Astrocyte (in vitro differentiated cells and primary cell): ENCODE data around the gene THAP5. TPM values are rescaled to one million over a fixed set of nuclear protein-coding genes. Genes with fewer than 3 reads are reported as not detected.

ENCODE experiments used
- DNase-seq: peaks from one replicate; pipeline ENCODE4 v3.0.0-alpha.2; 2010; ENCODE audit warnings: low read depth
- FAIRE-seq: peaks from 2 replicates; lab custom pipeline; 2011; peaks lifted over from hg19 to GRCh38; lab: Jason Lieb, UNC
- H2AFZ ChIP-seq: 2 replicates; pipeline ENCODE4 v1.6.0; 2012; ENCODE audit warnings: low read depth, low read length, inconsistent platforms
- H3K27ac ChIP-seq: 2 replicates; pipeline ENCODE4 v1.5.1; 2011; ENCODE audit warnings: low read depth, low read length, inconsistent platforms
- H3K27me3 ChIP-seq: 2 replicates; pipeline ENCODE4 v1.6.0; 2011; ENCODE audit warnings: low read length, inconsistent platforms; ENCODE audit not compliant: insufficient read depth
- H3K36me3 ChIP-seq: 2 replicates; pipeline ENCODE4 v1.5.1; 2011; ENCODE audit warnings: low read length, inconsistent platforms; ENCODE audit not compliant: insufficient read depth
- H3K4me1 ChIP-seq: 2 replicates; pipeline ENCODE4 v1.5.1; 2011; ENCODE audit warnings: low read length, inconsistent platforms; ENCODE audit not compliant: insufficient read depth
- H3K4me2 ChIP-seq: 2 replicates; pipeline ENCODE4 v1.6.0; 2012; ENCODE audit warnings: low read length, inconsistent platforms
- H3K4me3 ChIP-seq: 2 replicates; pipeline ENCODE4 v1.5.1; 2011; ENCODE audit warnings: low read depth, mild to moderate bottlenecking, low read length, inconsistent platforms; ENCODE audit not compliant: insufficient read depth
- H3K79me2 ChIP-seq: 2 replicates; pipeline ENCODE4 v1.6.0; 2012; ENCODE audit warnings: mild to moderate bottlenecking, low read length, inconsistent platforms; ENCODE audit not compliant: insufficient read depth
- H3K9ac ChIP-seq: 2 replicates; pipeline ENCODE4 v1.6.0; 2012; ENCODE audit warnings: mild to moderate bottlenecking, low read length, inconsistent platforms
- H3K9me3 ChIP-seq: 2 replicates; pipeline ENCODE4 v1.5.1; 2012; ENCODE audit warnings: low read depth, mild to moderate bottlenecking, low read length, inconsistent platforms; ENCODE audit not compliant: insufficient read depth
- H4K20me1 ChIP-seq: 2 replicates; pipeline ENCODE4 v1.6.0; 2012; ENCODE audit warnings: low read length, inconsistent platforms; ENCODE audit not compliant: insufficient read depth
- H3K27ac Mint-ChIP-seq: one replicate; pipeline ENCODE4 v1.8.0; 2021; ENCODE audit warnings: mild to moderate bottlenecking, mixed read lengths; ENCODE audit not compliant: unreplicated experiment
- H3K27me3 Mint-ChIP-seq: one replicate; pipeline ENCODE4 v1.8.0; 2021; ENCODE audit warnings: low read depth, mixed read lengths; ENCODE audit not compliant: unreplicated experiment
- H3K36me3 Mint-ChIP-seq: one replicate; pipeline ENCODE4 v1.8.0; 2021; ENCODE audit warnings: low read depth, mixed read lengths; ENCODE audit not compliant: unreplicated experiment
- H3K4me1 Mint-ChIP-seq: one replicate; pipeline ENCODE4 v1.8.0; 2021; ENCODE audit warnings: low read depth, mixed read lengths; ENCODE audit not compliant: unreplicated experiment
- H3K4me3 Mint-ChIP-seq: one replicate; pipeline ENCODE4 v1.8.0; 2021; ENCODE audit warnings: mild to moderate bottlenecking, moderate library complexity, mixed read lengths; ENCODE audit not compliant: unreplicated experiment
- H3K9me3 Mint-ChIP-seq: one replicate; pipeline ENCODE4 v1.8.0; 2021; ENCODE audit warnings: mild to moderate bottlenecking, mixed read lengths; ENCODE audit not compliant: unreplicated experiment
- CTCF ChIP-seq: IDR thresholded peaks from 2 replicates; pipeline ENCODE4 v1.5.1; 2011; ENCODE audit warnings: low read depth, mild to moderate bottlenecking, inconsistent platforms, low read length, moderate library complexity; ENCODE audit not compliant: insufficient read depth
- EZH2 ChIP-seq: IDR thresholded peaks from 2 replicates; pipeline ENCODE4 v1.6.1; 2012; ENCODE audit warnings: mild to moderate bottlenecking, low read length, inconsistent platforms; ENCODE audit not compliant: insufficient read depth
- total RNA-seq: library from RNA; stranded (reverse); gene quantifications from 2 replicates; pipeline ENCODE4 v1.2.1, GENCODE V29; 2021

The THAP5 gene
- total RNA-seq, 1 donor from 2014 or later: 18.8 TPM

- Mint-ChIP-seq H3K36me3 (no peaks in the 10 kb centered on the region), H3K9me3 (no peaks in the 10 kb centered on the region), H3K27me3 (peaks cover 11% of the 10 kb centered on the region), H3K4me3 (no peak overlapping the region), H3K4me1 (peaks cover 11% of the 10 kb centered on the region), H3K27ac (no peak overlapping the region)
- FAIRE-seq: no peak
- Histone ChIP-seq H3K27me3 (peaks cover 3% of the 10 kb centered on the region), H3K4me3 (no peak overlapping the region), H2AFZ (no peak overlapping the region), H3K79me2 (no peaks in the 10 kb centered on the region), H3K4me1 (no peaks in the 10 kb centered on the region), H3K4me2 (no peak overlapping the region), H4K20me1 (no peaks in the 10 kb centered on the region), H3K36me3 (no peaks in the 10 kb centered on the region), H3K27ac (no peak overlapping the region), H3K9me3 (no peaks in the 10 kb centered on the region), H3K9ac (no peak overlapping the region)
- TF ChIP-seq CTCF (no peak), EZH2 (no peak)
- no peak for DNase-seq
Measured at GRCh38 chr7:108589199-108589598, 19.7 kb upstream of the THAP5 start.

- no peaks in the 10 kb centered on the region for H3K9me3 ChIP-seq
- no peak overlapping the region for H2AFZ ChIP-seq
- H3K36me3 Mint-ChIP-seq: no peaks in the 10 kb centered on the region
- no peak overlapping the region for H3K4me3 ChIP-seq
- peaks cover 23% of the 10 kb centered on the region for H3K4me1 Mint-ChIP-seq
- no peak for DNase-seq
- H3K27ac Mint-ChIP-seq: no peak overlapping the region
- no peaks in the 10 kb centered on the region for H4K20me1 ChIP-seq
- peaks cover 3% of the 10 kb centered on the region for H3K27me3 ChIP-seq
- peaks cover 11% of the 10 kb centered on the region for H3K27me3 Mint-ChIP-seq
- H3K27ac ChIP-seq: no peak overlapping the region
- no peaks in the 10 kb centered on the region for H3K9me3 Mint-ChIP-seq
- H3K36me3 ChIP-seq: no peaks in the 10 kb centered on the region
- no peak overlapping the region for H3K4me2 ChIP-seq
- H3K79me2 ChIP-seq: no peaks in the 10 kb centered on the region
- FAIRE-seq: no peak
- H3K4me1 ChIP-seq: no peaks in the 10 kb centered on the region
- TF ChIP-seq CTCF (no peak), EZH2 (no peak)
- H3K4me3 Mint-ChIP-seq: no peak overlapping the region
- no peak overlapping the region for H3K9ac ChIP-seq
Measured at GRCh38 chr7:108586274-108586710, 16.8 kb upstream of the THAP5 start.

GRCh38 chr7:108585843-108586242, 16.3 kb upstream of the THAP5 start:
- TF ChIP-seq CTCF (no peak), EZH2 (no peak)
- FAIRE-seq (no peak), DNase-seq (no peak)
- Mint-ChIP-seq H3K9me3 (no peaks in the 10 kb centered on the region), H3K27ac (no peak overlapping the region), H3K4me1 (peaks cover 23% of the 10 kb centered on the region), H3K4me3 (no peak overlapping the region), H3K36me3 (no peaks in the 10 kb centered on the region), H3K27me3 (peaks cover 11% of the 10 kb centered on the region)
- Histone ChIP-seq H3K27ac (no peak overlapping the region), H3K9ac (no peak overlapping the region), H3K27me3 (peaks cover 3% of the 10 kb centered on the region), H3K4me3 (no peak overlapping the region), H3K79me2 (no peaks in the 10 kb centered on the region), H3K9me3 (no peaks in the 10 kb centered on the region), H4K20me1 (no peaks in the 10 kb centered on the region), H3K4me2 (no peak overlapping the region), H2AFZ (no peak overlapping the region), H3K36me3 (no peaks in the 10 kb centered on the region), H3K4me1 (no peaks in the 10 kb centered on the region)
